Keratinocyte (primary cell): ENCODE data around the gene GBP4. TPM values are rescaled to one million over a fixed set of nuclear protein-coding genes. Genes with fewer than 3 reads are reported as not detected.

Source experiments
- DNase-seq: peaks from one replicate; pipeline ENCODE4 v3.0.0-alpha.2; 2011; ENCODE audit warnings: low read depth, missing footprints, low spot score
- FAIRE-seq: peaks from 2 replicates; lab custom pipeline; 2011; peaks lifted over from hg19 to GRCh38; lab: Jason Lieb, UNC
- H2AFZ ChIP-seq: 2 replicates; pipeline ENCODE4 v1.6.0; 2012; ENCODE audit warnings: low read length, control low read depth, inconsistent platforms; ENCODE audit not compliant: control insufficient read depth
- H3K27ac ChIP-seq: 2 replicates; pipeline ENCODE4 v1.5.1; 2011; ENCODE audit warnings: low read length; ENCODE audit not compliant: control insufficient read depth, insufficient read depth
- H3K27me3 ChIP-seq: 3 replicates; pipeline ENCODE4 v1.6.0; 2011; ENCODE audit warnings: low read length; ENCODE audit not compliant: control insufficient read depth, insufficient read depth; ENCODE audit errors: extremely low read depth
- H3K36me3 ChIP-seq, 2 experiments: 2 replicates in 1 of 2; 3 replicates in 1 of 2; pipeline ENCODE4 v1.5.1; 2011; ENCODE audit warnings: low read length in 2 of 2, mild to moderate bottlenecking in 1 of 2; ENCODE audit not compliant: control insufficient read depth in 2 of 2, insufficient read depth in 2 of 2; ENCODE audit errors: extremely low read depth in 1 of 2
- H3K4me1 ChIP-seq: 3 replicates; pipeline ENCODE4 v1.5.1; 2011; ENCODE audit warnings: low read length; ENCODE audit not compliant: control insufficient read depth, insufficient read depth; ENCODE audit errors: extremely low read depth
- H3K4me2 ChIP-seq: 3 replicates; pipeline ENCODE4 v1.6.0; 2011; ENCODE audit warnings: low read depth, low read length; ENCODE audit not compliant: control insufficient read depth, insufficient read depth; ENCODE audit errors: extremely low read depth
- H3K4me3 ChIP-seq, 3 experiments: fragments of 200-600 bp in 1 of 3; sonication (generic) in 1 of 3; 2 replicates in 2 of 3; 3 replicates in 1 of 3; pipeline ENCODE4 v1.5.1; 2011 to 2016; ENCODE audit warnings: low read length in 3 of 3, mild to moderate bottlenecking in 3 of 3, control low read depth in 2 of 3, inconsistent platforms in 1 of 3, low read depth in 1 of 3, mixed read lengths in 1 of 3, mixed run types in 1 of 3, moderate library complexity in 1 of 3; ENCODE audit not compliant: control insufficient read depth in 2 of 3, insufficient read depth in 2 of 3; ENCODE audit errors: extremely low read depth in 1 of 3
- H3K79me2 ChIP-seq: 2 replicates; pipeline ENCODE4 v1.6.0; 2012; ENCODE audit warnings: low read length; ENCODE audit not compliant: control insufficient read depth, insufficient read depth
- H3K9ac ChIP-seq: 3 replicates; pipeline ENCODE4 v1.6.0; 2011; ENCODE audit warnings: low read length; ENCODE audit not compliant: control insufficient read depth, insufficient read depth; ENCODE audit errors: extremely low read depth
- H3K9me1 ChIP-seq: 3 replicates; pipeline ENCODE4 v1.6.0; 2011; ENCODE audit warnings: low read length; ENCODE audit not compliant: control insufficient read depth, insufficient read depth; ENCODE audit errors: extremely low read depth
- H3K9me3 ChIP-seq: 2 replicates; pipeline ENCODE4 v1.5.1; 2012; ENCODE audit warnings: low read depth, low read length; ENCODE audit not compliant: control insufficient read depth
- H4K20me1 ChIP-seq: 3 replicates; pipeline ENCODE4 v1.6.0; 2011; ENCODE audit warnings: low read length; ENCODE audit not compliant: control insufficient read depth, insufficient read depth; ENCODE audit errors: extremely low read depth
- EZH2 ChIP-seq: IDR thresholded peaks from one replicate; pipeline ENCODE4 v1.6.1; 2012; ENCODE audit warnings: inconsistent platforms, mild to moderate bottlenecking, low read length, moderate library complexity
- dilution Hi-C: fragments of 300-500 bp; cut with MboI; formaldehyde crosslinking; loops from one replicate; pipeline ENCODE4 v1.7.0; 2020; ENCODE audit warnings: low sequenced_read_pairs; ENCODE audit not compliant: extremely low pct_ligation_motif_present
- polyA plus RNA-seq, 5 experiments: library from polyadenylated mRNA; depleted of rRNA in 3 of 5; stranded (reverse) in 3 of 5; stranded (forward) in 1 of 5; unstranded in 1 of 5; fragments of >200 nt; gene quantifications; 1 replicate in 1 of 5; 2 replicates in 3 of 5; 3 replicates in 1 of 5; pipeline versions ENCODE4 v1.2.1 to v1.2.3, GENCODE V29; 2011 to 2012; ENCODE audit warnings: missing spikeins in 2 of 5, low read depth in 1 of 5, low replicate concordance in 1 of 5
- TF ChIP-seq, protein P1 (sequence below), 3 experiments: IDR thresholded peaks in 1 of 3; conservative IDR thresholded peaks in 1 of 3; optimal IDR thresholded peaks in 1 of 3; 2 replicates in 2 of 3; 3 replicates in 1 of 3; pipeline versions ENCODE3 to v1.5.1; 2011; ENCODE audit warnings: low read length in 3 of 3, mild to moderate bottlenecking in 3 of 3, moderate library complexity in 2 of 3, control low read depth in 1 of 3, inconsistent platforms in 1 of 3; ENCODE audit not compliant: insufficient read depth in 2 of 3; ENCODE audit errors: extremely low read depth in 1 of 3

Gene GBP4
- polyA plus RNA-seq, 1 donor (not counting 4 experiments of a cell fraction or from before 2014, with no cell fraction given), result 0.01 TPM

DNA sequence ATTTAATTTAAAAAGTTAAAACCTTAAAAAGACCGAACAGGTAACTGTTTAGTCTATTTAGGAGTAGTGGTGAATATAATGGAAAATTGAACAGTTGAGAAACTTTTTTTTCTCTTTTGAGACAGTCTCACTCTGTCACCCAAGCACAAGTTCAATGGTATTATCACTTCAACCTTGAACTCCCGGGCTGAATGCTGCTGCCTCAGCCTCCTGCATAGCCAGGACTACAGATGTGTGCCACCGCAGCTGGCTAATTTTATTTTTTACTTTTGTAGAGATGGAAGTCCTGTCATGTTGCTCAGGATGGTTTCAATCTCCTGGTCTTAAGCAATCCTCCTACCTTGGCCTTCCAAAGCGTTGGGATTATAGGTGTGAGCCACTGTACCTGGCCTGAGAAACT is 56.6 kb downstream of the GBP4 start:
- no peak overlapping the region for H3K4me2 ChIP-seq
- no peaks in the 10 kb centered on the region for H3K36me3 ChIP-seq
- FAIRE-seq, result no peak
- no peaks in the 10 kb centered on the region for H3K27me3 ChIP-seq
- no peak for TF ChIP-seq EZH2
- TF ChIP-seq, protein P1, sequence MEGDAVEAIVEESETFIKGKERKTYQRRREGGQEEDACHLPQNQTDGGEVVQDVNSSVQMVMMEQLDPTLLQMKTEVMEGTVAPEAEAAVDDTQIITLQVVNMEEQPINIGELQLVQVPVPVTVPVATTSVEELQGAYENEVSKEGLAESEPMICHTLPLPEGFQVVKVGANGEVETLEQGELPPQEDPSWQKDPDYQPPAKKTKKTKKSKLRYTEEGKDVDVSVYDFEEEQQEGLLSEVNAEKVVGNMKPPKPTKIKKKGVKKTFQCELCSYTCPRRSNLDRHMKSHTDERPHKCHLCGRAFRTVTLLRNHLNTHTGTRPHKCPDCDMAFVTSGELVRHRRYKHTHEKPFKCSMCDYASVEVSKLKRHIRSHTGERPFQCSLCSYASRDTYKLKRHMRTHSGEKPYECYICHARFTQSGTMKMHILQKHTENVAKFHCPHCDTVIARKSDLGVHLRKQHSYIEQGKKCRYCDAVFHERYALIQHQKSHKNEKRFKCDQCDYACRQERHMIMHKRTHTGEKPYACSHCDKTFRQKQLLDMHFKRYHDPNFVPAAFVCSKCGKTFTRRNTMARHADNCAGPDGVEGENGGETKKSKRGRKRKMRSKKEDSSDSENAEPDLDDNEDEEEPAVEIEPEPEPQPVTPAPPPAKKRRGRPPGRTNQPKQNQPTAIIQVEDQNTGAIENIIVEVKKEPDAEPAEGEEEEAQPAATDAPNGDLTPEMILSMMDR (optimal IDR thresholded peaks at IDR 0.05 in 1 of 3, IDR thresholded peaks at IDR 0.05 in 1 of 3, conservative IDR thresholded peaks at IDR 0.05 in 1 of 3; ENCODE audit: extremely low read depth in 1 of 3, insufficient read depth in 2 of 3, low read length in 3 of 3), result no peak
- no peak overlapping the region for H3K27ac ChIP-seq
- no peak overlapping the region for H3K4me3 ChIP-seq
- H3K79me2 ChIP-seq, result no peaks in the 10 kb centered on the region
- H2AFZ ChIP-seq, result no peak overlapping the region
- H4K20me1 ChIP-seq, result no peaks in the 10 kb centered on the region
- H3K9me1 ChIP-seq, result no peaks in the 10 kb centered on the region
- H3K9me3 ChIP-seq, result no peaks in the 10 kb centered on the region
- DNase-seq, result no peak
- H3K4me1 ChIP-seq, result no peaks in the 10 kb centered on the region
- dilution Hi-C loops, result no loop called here
- no peak overlapping the region for H3K9ac ChIP-seq

DNA sequence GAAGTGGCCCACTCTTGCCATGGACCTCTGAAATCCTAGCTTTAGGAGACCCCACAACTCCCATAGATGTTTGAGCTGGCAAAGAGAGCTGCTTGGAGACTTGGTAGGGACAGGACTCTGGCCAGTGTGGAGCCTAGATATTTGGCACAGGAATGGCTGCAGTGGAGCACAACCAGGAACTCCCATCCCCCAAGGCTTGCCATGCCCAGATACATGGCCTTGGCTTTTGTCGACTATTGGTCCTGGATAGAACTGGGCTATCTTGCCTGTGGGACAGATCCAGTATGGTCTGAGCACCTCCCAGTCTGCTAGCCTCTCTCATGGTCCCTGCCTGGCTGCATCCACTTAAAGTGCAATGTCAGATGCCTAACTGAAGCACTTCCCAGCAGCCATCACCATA is 65.0 kb downstream of the GBP4 start:
- dilution Hi-C loops, result no loop called here
- DNase-seq (no peak), FAIRE-seq (no peak)
- H2AFZ ChIP-seq, result no peak overlapping the region
- no peaks in the 10 kb centered on the region for H3K79me2 ChIP-seq
- no peak overlapping the region for H3K4me3 ChIP-seq
- H4K20me1 ChIP-seq, result no peaks in the 10 kb centered on the region
- no peak overlapping the region for H3K4me2 ChIP-seq
- H3K9ac ChIP-seq, result no peak overlapping the region
- H3K4me1 ChIP-seq, result no peaks in the 10 kb centered on the region
- H3K27me3 ChIP-seq, result no peaks in the 10 kb centered on the region
- H3K9me1 ChIP-seq, result no peaks in the 10 kb centered on the region
- no peaks in the 10 kb centered on the region for H3K9me3 ChIP-seq
- H3K27ac ChIP-seq, result no peak overlapping the region
- TF ChIP-seq, protein P1 (optimal IDR thresholded peaks at IDR 0.05 in 1 of 3, IDR thresholded peaks at IDR 0.05 in 1 of 3, conservative IDR thresholded peaks at IDR 0.05 in 1 of 3; ENCODE audit: extremely low read depth in 1 of 3, insufficient read depth in 2 of 3, low read length in 3 of 3), result no peak
- no peak for TF ChIP-seq EZH2
- H3K36me3 ChIP-seq, result no peaks in the 10 kb centered on the region

Other genes with a start within 250 kb of the GBP4 start
- gene KYAT3, start 206.3 kb downstream of the GBP4 start, polyA plus RNA-seq, result 24.2 to 50.6 TPM (median 30.4 TPM) in 3 replicates
- 4.5 to 8.4 TPM (median 6.8 TPM) in 3 replicates for gene RBMXL1, start 206.3 kb downstream of the GBP4 start, polyA plus RNA-seq
- gene GBP3, start 176.1 kb downstream of the GBP4 start, polyA plus RNA-seq, result 37.1 to 51.1 TPM (median 42.6 TPM) in 3 replicates
- gene GBP1, start 133.7 kb downstream of the GBP4 start, polyA plus RNA-seq, result 12.0 to 36.5 TPM (median 22.7 TPM) in 3 replicates
- gene GBP2, start 72.8 kb downstream of the GBP4 start, polyA plus RNA-seq, result 0.26 to 0.95 TPM (median 0.43 TPM) in 3 replicates
- gene GBP7, start 22.9 kb downstream of the GBP4 start, polyA plus RNA-seq, result not detected in 3 replicates
- gene GBP5, start 73.9 kb upstream of the GBP4 start, polyA plus RNA-seq, result 0.02 to 0.04 TPM (median 0.03 TPM) in 3 replicates
- 4.7 to 16.3 TPM (median 9.4 TPM) in 3 replicates for gene GBP6, start 165.1 kb upstream of the GBP4 start, polyA plus RNA-seq